SK-N-SH (cell line): ENCODE measurements around the gene GNS. TPM values are rescaled to one million over a fixed set of nuclear protein-coding genes. Genes with fewer than 3 reads are reported as not detected.
A peak's percentile ranks its signal among the peaks of the same experiment; 100 is the strongest.

ENCODE experiments used
- CTCF ChIA-PET: fragments of 300-600, 350-600 bp; formaldehyde crosslinking; extraction: SDS; loops from one replicate; lab custom pipeline; 2021; lab: Yijun Ruan, JAX
- POLR2A ChIA-PET: fragments of 350-600 bp; sonication (Branson Sonifier 250); formaldehyde crosslinking; extraction: SDS; loops from one replicate; lab custom pipeline; 2020; ENCODE audit warnings: antibody characterized with exemption, inconsistent platforms; lab: Yijun Ruan, JAX
- DNase-seq: peaks from one replicate; pipeline ENCODE4 v3.0.0; 2012
- H2AFZ ChIP-seq: fragments of 200-600 bp; sonication (generic); 2 replicates; pipeline ENCODE4 v1.8.1; 2016; ENCODE audit warnings: antibody characterized with exemption, mild to moderate bottlenecking, low read depth
- H3F3A ChIP-seq: fragments of 200-600 bp; sonication (generic); replicated peaks from 2 replicates; pipeline ENCODE3; 2016; ENCODE audit warnings: antibody characterized with exemption, mild to moderate bottlenecking; ENCODE audit not compliant: insufficient read depth
- H3K27ac ChIP-seq, 2 experiments: fragments of 200-500 bp in 1 of 2; fragments of 200-600 bp in 1 of 2; sonication (Bioruptor generic) in 1 of 2; sonication (generic), shearing (Covaris generic) in 1 of 2; 2 replicates each; pipeline versions ENCODE4 v1.5.1 to v1.6.1; 2014 to 2016; ENCODE audit warnings: low read depth in 2 of 2, inconsistent platforms in 1 of 2, low read length in 1 of 2, mild to moderate bottlenecking in 1 of 2, mixed read lengths in 1 of 2
- H3K27me3 ChIP-seq: fragments of 200-600 bp; sonication (generic), shearing (Covaris generic); 2 replicates; pipeline ENCODE4 v1.6.1; 2016; ENCODE audit warnings: mixed run types; ENCODE audit not compliant: insufficient read depth
- H3K36me3 ChIP-seq, 2 experiments: fragments of 200-500 bp in 1 of 2; fragments of 200-600 bp in 1 of 2; sonication (Bioruptor generic) in 1 of 2; sonication (generic) in 1 of 2; replicated peaks in 1 of 2; 2 replicates each; pipeline versions ENCODE3 to v1.5.1; 2014 to 2016; ENCODE audit warnings: low read length in 1 of 2, mild to moderate bottlenecking in 1 of 2; ENCODE audit not compliant: insufficient read depth in 2 of 2, control insufficient read depth in 1 of 2
- H3K4me1 ChIP-seq, 2 experiments: fragments of 200-500 bp in 1 of 2; fragments of 200-600 bp in 1 of 2; sonication (Bioruptor generic) in 1 of 2; sonication (generic), shearing (Covaris generic) in 1 of 2; 2 replicates each; pipeline versions ENCODE4 v1.5.1 to v1.6.1; 2014 to 2016; ENCODE audit warnings: low read depth in 1 of 2, low read length in 1 of 2, mixed run types in 1 of 2; ENCODE audit not compliant: insufficient read depth in 2 of 2, control insufficient read depth in 1 of 2
- H3K4me2 ChIP-seq: fragments of 200-600 bp; sonication (generic), shearing (Covaris generic); 2 replicates; pipeline ENCODE4 v1.6.1; 2017; ENCODE audit warnings: mixed run types
- H3K4me3 ChIP-seq, 2 experiments: fragments of 200-500 bp in 1 of 2; fragments of 200-600 bp in 1 of 2; sonication (Bioruptor generic) in 1 of 2; sonication (generic), shearing (Covaris generic) in 1 of 2; 2 replicates each; pipeline versions ENCODE4 v1.5.1 to v1.8.1; 2014 to 2016; ENCODE audit warnings: low read depth in 2 of 2, inconsistent platforms in 1 of 2, low read length in 1 of 2, mild to moderate bottlenecking in 1 of 2, mixed read lengths in 1 of 2, moderate library complexity in 1 of 2
- H3K79me2 ChIP-seq: fragments of 200-600 bp; sonication (generic); 2 replicates; pipeline ENCODE4 v1.8.1; 2017; ENCODE audit warnings: mild to moderate bottlenecking; ENCODE audit not compliant: insufficient read depth
- H3K9ac ChIP-seq: fragments of 200-600 bp; sonication (generic); 2 replicates; pipeline ENCODE4 v1.6.1; 2017; ENCODE audit warnings: mixed run types
- H3K9me2 ChIP-seq: fragments of 200-600 bp; sonication (generic); 2 replicates; pipeline ENCODE4 v1.6.1; 2017; ENCODE audit warnings: mixed run types
- H3K9me3 ChIP-seq: fragments of 200-600 bp; sonication (generic); 2 replicates; pipeline ENCODE4 v1.6.1; 2017; ENCODE audit warnings: mixed run types, mild to moderate bottlenecking, moderate library complexity
- H4K20me1 ChIP-seq: fragments of 200-600 bp; sonication (generic); 2 replicates; pipeline ENCODE4 v1.6.1; 2017; ENCODE audit warnings: mild to moderate bottlenecking, mixed run types; ENCODE audit not compliant: insufficient read depth
- EP300 ChIP-seq, 2 experiments: IDR thresholded peaks; 2 replicates each; pipeline versions ENCODE4 v1.4.0 to v1.6.1; 2012; ENCODE audit warnings: borderline replicate concordance in 1 of 2, low read depth in 1 of 2, low read length in 1 of 2
- EZH2phosphoT487 ChIP-seq: fragments of 200-600 bp; sonication (generic); IDR thresholded peaks from 2 replicates; pipeline ENCODE4 v1.6.1; 2017; ENCODE audit warnings: low read depth, mixed run types, mild to moderate bottlenecking, antibody characterized with exemption, moderate library complexity, borderline replicate concordance
- FOXM1 ChIP-seq: IDR thresholded peaks from 2 replicates; pipeline ENCODE4 v1.4.0; 2012; ENCODE audit warnings: low read depth, mild to moderate bottlenecking
- GABPA ChIP-seq: IDR thresholded peaks from 2 replicates; pipeline ENCODE4 v1.4.0; 2012; ENCODE audit warnings: low read depth, mild to moderate bottlenecking
- JUND ChIP-seq: IDR thresholded peaks from 2 replicates; pipeline ENCODE4 v1.4.0; 2012
- NFIC ChIP-seq: IDR thresholded peaks from 2 replicates; pipeline ENCODE4 v1.4.0; 2012; ENCODE audit warnings: borderline replicate concordance
- NRF1 ChIP-seq: IDR thresholded peaks from 2 replicates; pipeline ENCODE4 v1.6.1; 2012; ENCODE audit warnings: low read depth, mild to moderate bottlenecking, low read length
- REST ChIP-seq: IDR thresholded peaks from 2 replicates; pipeline ENCODE4 v1.6.1; 2012; ENCODE audit warnings: mild to moderate bottlenecking, low read depth, low read length, moderate library complexity
- TEAD4 ChIP-seq: IDR thresholded peaks from 2 replicates; pipeline ENCODE4 v1.4.0; 2012; ENCODE audit warnings: mild to moderate bottlenecking, borderline replicate concordance; ENCODE audit not compliant: insufficient read depth
- USF2 ChIP-seq: fragments of 150-350 bp; IDR thresholded peaks from 2 replicates; pipeline ENCODE4 v1.6.1; 2017; ENCODE audit warnings: antibody characterized with exemption, low read length, low read depth, borderline replicate concordance
- WGBS: methylation state at CpG from one replicate; pipeline ENCODE4 v1.1.6; 2017; ENCODE audit warnings: low lambda C conversion rate; 5-methylcytosine and 5-hydroxymethylcytosine counted together
- polyA plus RNA-seq, 3 experiments: library from polyadenylated mRNA; depleted of rRNA; stranded (reverse); fragments of >200 nt; gene quantifications; 2 replicates each; pipeline ENCODE4 v1.2.3, GENCODE V29; 2012
- TF ChIP-seq, protein P1 (sequence below): IDR thresholded peaks from 2 replicates; pipeline ENCODE4 v1.4.0; 2012; ENCODE audit warnings: low read depth, borderline replicate concordance
- TF ChIP-seq, protein P2 (sequence below): IDR thresholded peaks from 2 replicates; pipeline ENCODE4; 2012
- TF ChIP-seq, protein P3 (sequence below): fragments of 200-600 bp; sonication (generic); IDR thresholded peaks from 2 replicates; pipeline ENCODE4 v1.6.1; 2017; ENCODE audit warnings: antibody characterized with exemption, mild to moderate bottlenecking, moderate library complexity

Gene GNS
- polyA plus RNA-seq, 1 of the 3 experiments (the other 2 are of a cell fraction): 74.8 TPM

DNA sequence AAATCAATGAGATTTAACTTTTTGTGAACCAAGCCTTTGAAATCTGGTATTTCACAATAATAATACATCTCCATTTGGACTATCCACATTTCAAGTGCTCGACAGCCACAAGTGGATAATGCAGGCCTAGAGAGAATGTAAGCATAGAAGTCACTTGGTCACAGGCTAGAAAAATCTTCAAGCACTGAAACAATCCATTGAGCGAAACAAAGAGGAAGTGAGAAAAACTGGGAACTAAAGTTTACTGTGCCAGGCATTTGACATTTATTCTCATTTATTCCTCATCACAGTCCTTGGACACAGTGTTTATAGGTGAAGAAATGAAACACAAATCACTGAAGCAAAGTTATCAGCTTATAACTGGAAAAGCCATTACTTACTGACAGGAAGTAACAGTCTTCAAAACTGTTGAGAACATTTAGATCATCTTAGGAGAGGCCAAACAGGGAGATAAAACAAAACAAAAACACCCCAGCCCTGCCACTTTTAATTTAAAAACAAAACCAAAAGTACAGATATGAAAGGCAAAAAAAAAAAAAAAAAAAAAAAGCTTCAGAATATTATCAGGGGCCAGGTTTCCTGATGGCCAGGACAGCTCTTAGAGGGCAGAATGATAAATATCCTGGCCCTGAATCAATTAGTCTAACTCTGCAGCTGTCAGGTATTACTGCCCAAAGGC lies 29.2 kb downstream of the GNS start:
- H3F3A ChIP-seq: peaks cover 21% of the 10 kb centered on the region
- POLR2A ChIA-PET: no interaction called here
- no peak overlapping the region; the same call in 1 of the 2 replicates for H2AFZ ChIP-seq
- CTCF ChIA-PET: interaction anchor here (1.0 to 1.2 kb wide), 5 partner anchors 9 to 66 kb away, joined by 3 to 4 read pairs (median 3); no protein-coding TSS in a partner anchor
- no peaks in the 10 kb centered on the region for H3K9me3 ChIP-seq
- H3K4me2 ChIP-seq: no peak overlapping the region
- H3K36me3 ChIP-seq: peaks cover 16 to 24% of the 10 kb centered on the region in 2 experiments
- TF ChIP-seq USF2 (no peak), GABPA (no peak), EP300 (IDR thresholded peaks at IDR 0.05; ENCODE audit: borderline replicate concordance in 1 of 2, low read depth in 1 of 2, low read length in 1 of 2) (0 out of 4 replicates have a peak, but pooled peaks of 1 of the 2 experiments have one; percentile 17), NFIC (no peak), NRF1 (no peak)
- TF ChIP-seq, protein P1, sequence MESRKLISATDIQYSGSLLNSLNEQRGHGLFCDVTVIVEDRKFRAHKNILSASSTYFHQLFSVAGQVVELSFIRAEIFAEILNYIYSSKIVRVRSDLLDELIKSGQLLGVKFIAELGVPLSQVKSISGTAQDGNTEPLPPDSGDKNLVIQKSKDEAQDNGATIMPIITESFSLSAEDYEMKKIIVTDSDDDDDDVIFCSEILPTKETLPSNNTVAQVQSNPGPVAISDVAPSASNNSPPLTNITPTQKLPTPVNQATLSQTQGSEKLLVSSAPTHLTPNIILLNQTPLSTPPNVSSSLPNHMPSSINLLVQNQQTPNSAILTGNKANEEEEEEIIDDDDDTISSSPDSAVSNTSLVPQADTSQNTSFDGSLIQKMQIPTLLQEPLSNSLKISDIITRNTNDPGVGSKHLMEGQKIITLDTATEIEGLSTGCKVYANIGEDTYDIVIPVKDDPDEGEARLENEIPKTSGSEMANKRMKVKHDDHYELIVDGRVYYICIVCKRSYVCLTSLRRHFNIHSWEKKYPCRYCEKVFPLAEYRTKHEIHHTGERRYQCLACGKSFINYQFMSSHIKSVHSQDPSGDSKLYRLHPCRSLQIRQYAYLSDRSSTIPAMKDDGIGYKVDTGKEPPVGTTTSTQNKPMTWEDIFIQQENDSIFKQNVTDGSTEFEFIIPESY: no peak
- WGBS: 94% methylated on average over 2 of the region's 2 CpGs
- no peak overlapping the region for H3K9ac ChIP-seq
- H3K9me2 ChIP-seq: no peaks in the 10 kb centered on the region
- H3K4me3 ChIP-seq: no peak overlapping the region
- H3K4me1 ChIP-seq: peaks cover 11 to 16% of the 10 kb centered on the region in 2 experiments
- DNase-seq: no peak
- H3K79me2 ChIP-seq: no peaks in the 10 kb centered on the region
- no peaks in the 10 kb centered on the region for H4K20me1 ChIP-seq
- no peaks in the 10 kb centered on the region for H3K27me3 ChIP-seq
- H3K27ac ChIP-seq: peak overlapping the region; percentile 16 to 82; a peak in 3 of 4 replicates

DNA sequence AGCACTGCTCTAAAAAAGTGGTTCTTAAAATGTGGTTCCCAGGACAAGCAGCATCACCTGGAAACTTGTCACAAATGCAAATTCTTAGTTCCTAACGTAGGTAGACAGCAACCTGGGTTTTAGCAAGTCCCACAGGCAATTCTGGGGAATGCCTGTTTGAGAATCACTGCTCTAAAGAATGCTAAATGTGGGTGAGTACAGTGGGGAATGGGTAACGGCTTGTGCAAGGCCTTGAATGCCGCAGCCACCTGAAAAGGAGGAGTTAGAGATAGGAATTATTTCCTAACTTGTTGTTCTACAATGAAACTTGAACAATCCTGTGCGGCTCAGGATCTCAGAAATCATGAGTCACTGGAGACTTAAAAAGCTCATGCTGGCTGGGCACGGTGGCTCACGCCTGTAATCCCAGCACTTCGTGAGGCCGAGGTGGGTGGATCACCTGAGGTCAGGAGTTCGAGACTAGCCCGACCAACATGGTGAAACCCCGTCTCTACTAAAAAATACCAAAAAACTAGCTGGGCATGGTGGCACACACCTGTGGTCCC lies 34.9 kb downstream of the GNS start:
- no peaks in the 10 kb centered on the region for H3K9me2 ChIP-seq
- no peak overlapping the region for H3K9ac ChIP-seq
- no peak overlapping the region for H3K4me3 ChIP-seq
- H4K20me1 ChIP-seq: no peaks in the 10 kb centered on the region
- DNase-seq: no peak
- no peaks in the 10 kb centered on the region for H3K79me2 ChIP-seq
- no peak overlapping the region for H3K4me2 ChIP-seq
- H3K36me3 ChIP-seq: peaks cover 43 to 67% of the 10 kb centered on the region in 2 experiments
- no peaks in the 10 kb centered on the region; a peak in 1 of 4 replicates for H3K4me1 ChIP-seq
- H3F3A ChIP-seq: no peaks in the 10 kb centered on the region
- H3K27me3 ChIP-seq: no peaks in the 10 kb centered on the region
- CTCF ChIA-PET: interaction anchor here (2.2 kb wide), 1 partner anchor 27 kb away, joined by 8 read pairs; no protein-coding TSS in a partner anchor
- H3K27ac ChIP-seq: no peak overlapping the region
- POLR2A ChIA-PET: no interaction called here
- no peak overlapping the region for H2AFZ ChIP-seq
- whole genome bisulfite sequencing: 93% methylated on average over 7 of the region's 11 CpGs
- H3K9me3 ChIP-seq: no peaks in the 10 kb centered on the region
- TF ChIP-seq EZH2phosphoT487 (no peak), FOXM1 (no peak), GABPA (no peak), USF2 (no peak), JUND (no peak), TEAD4 (no peak), REST (no peak)
- TF ChIP-seq, protein P2, sequence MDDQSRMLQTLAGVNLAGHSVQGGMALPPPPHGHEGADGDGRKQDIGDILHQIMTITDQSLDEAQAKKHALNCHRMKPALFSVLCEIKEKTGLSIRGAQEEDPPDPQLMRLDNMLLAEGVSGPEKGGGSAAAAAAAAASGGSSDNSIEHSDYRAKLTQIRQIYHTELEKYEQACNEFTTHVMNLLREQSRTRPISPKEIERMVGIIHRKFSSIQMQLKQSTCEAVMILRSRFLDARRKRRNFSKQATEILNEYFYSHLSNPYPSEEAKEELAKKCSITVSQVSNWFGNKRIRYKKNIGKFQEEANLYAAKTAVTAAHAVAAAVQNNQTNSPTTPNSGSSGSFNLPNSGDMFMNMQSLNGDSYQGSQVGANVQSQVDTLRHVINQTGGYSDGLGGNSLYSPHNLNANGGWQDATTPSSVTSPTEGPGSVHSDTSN: no peak
- TF ChIP-seq, protein P3, sequence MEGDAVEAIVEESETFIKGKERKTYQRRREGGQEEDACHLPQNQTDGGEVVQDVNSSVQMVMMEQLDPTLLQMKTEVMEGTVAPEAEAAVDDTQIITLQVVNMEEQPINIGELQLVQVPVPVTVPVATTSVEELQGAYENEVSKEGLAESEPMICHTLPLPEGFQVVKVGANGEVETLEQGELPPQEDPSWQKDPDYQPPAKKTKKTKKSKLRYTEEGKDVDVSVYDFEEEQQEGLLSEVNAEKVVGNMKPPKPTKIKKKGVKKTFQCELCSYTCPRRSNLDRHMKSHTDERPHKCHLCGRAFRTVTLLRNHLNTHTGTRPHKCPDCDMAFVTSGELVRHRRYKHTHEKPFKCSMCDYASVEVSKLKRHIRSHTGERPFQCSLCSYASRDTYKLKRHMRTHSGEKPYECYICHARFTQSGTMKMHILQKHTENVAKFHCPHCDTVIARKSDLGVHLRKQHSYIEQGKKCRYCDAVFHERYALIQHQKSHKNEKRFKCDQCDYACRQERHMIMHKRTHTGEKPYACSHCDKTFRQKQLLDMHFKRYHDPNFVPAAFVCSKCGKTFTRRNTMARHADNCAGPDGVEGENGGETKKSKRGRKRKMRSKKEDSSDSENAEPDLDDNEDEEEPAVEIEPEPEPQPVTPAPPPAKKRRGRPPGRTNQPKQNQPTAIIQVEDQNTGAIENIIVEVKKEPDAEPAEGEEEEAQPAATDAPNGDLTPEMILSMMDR: no peak
